Coronary artery (tissue), 2 donors: ENCODE data around the gene PEX14.

Experiments
- DNase-seq: peaks from one replicate; pipeline ENCODE4 v3.0.0-alpha.2; 2017; ENCODE audit warnings: low spot score
- H3K27ac ChIP-seq, 2 donors: fragments of 200-600 bp; sonication (generic); one replicate each; pipeline ENCODE4 v1.5.1; 2016 to 2019
- H3K4me3 ChIP-seq: fragments of 200-600 bp; sonication (generic); 2 replicates; pipeline ENCODE4 v1.5.1; 2016; ENCODE audit warnings: mild to moderate bottlenecking, moderate library complexity
- CTCF ChIP-seq: fragments of 200-600 bp; sonication (generic); IDR thresholded peaks from one replicate; pipeline ENCODE4 v1.5.1; 2019; ENCODE audit warnings: antibody characterized with exemption

The PEX14 gene

GRCh38 chr1:10559386-10559785, 84.6 kb downstream of the PEX14 start:
- H3K4me3 ChIP-seq: no peak overlapping the region
- no peak for DNase-seq

GRCh38 chr1:10561497-10561896, 86.7 kb downstream of the PEX14 start:
- Histone ChIP-seq H3K4me3 (no peak overlapping the region), H3K27ac (no peak overlapping the region)
- no peak for DNase-seq
- no peak for TF ChIP-seq CTCF

More at GRCh38 chr1:10559386-10559785, 84.6 kb downstream of the PEX14 start:
- no peak overlapping the region for H3K27ac ChIP-seq
- TF ChIP-seq CTCF: no peak

- DNase-seq: no peak
- Histone ChIP-seq H3K4me3 (no peak overlapping the region), H3K27ac (no peak overlapping the region)
- TF ChIP-seq CTCF: no peak
Observed at GRCh38 chr1:10561955-10562354, 87.2 kb downstream of the PEX14 start.

DNA sequence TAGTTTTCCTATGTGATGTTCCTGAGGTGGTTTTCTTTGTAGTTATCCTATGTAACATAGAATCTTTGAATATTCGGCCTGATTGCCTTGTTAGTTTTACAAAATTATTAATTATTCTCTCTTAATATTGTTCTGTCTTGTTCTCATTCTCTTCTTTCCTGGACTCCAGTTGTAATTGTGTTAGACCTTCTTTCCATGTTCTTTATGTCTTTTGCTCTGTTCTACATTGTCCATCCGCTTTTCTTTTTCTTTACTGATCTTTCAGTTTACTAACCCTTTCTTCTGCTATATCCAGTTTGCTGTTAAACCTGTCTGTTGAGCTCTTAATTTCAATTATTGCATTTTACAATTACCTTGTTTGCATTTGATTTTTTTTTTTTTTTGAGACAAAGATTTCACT, 89.3 kb downstream of the PEX14 start:
- no peak for DNase-seq
- Histone ChIP-seq H3K4me3 (no peak overlapping the region), H3K27ac (no peak overlapping the region)
- TF ChIP-seq CTCF: no peak

GRCh38 chr1:10569531-10569930, 94.8 kb downstream of the PEX14 start:
- no peak overlapping the region for H3K4me3 ChIP-seq
- no peak overlapping the region for H3K27ac ChIP-seq
- TF ChIP-seq CTCF: no peak
- no peak for DNase-seq

DNA sequence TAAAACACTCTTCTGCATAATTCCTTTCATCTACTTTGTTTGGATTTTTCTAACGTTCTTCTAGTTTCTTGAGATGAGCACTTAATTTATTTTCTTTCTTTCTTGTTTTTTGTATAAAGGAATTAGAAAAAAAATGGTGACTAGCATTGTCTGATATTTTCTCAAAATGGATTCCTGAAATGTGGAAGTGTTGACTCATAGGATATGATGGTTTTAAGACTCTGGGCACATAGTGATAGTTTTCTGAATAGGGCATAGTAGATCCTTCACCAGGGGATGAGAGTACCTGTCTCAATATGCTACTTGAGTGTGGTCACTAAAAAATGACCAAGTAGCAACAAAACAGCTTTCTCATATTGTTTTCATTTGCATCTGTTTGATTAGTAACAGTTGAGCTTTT, 100.9 kb downstream of the PEX14 start:
- DNase-seq: no peak
- H3K27ac ChIP-seq: no peak overlapping the region
- no peak overlapping the region for H3K4me3 ChIP-seq
- no peak for TF ChIP-seq CTCF

- Histone ChIP-seq H3K27ac (no peak overlapping the region), H3K4me3 (no peak overlapping the region)
- no peak for DNase-seq
- no peak for TF ChIP-seq CTCF
Observed at GRCh38 chr1:10578070-10578469, 103.3 kb downstream of the PEX14 start.
